Measurements from ENCODE around the gene ANKRD44. TPM values are rescaled to one million over a fixed set of nuclear protein-coding genes. Genes with fewer than 3 reads are reported as not detected.

The ANKRD44 gene
- total and polyA plus RNA-seq, 2 experiments from 2014 or later = 2.9 to 4.9 TPM

GRCh38 chr2:196983934-196984333, 326.6 kb downstream of the ANKRD44 start:
- Histone ChIP-seq H3K4me2 (ENCODE audit: unreplicated experiment) (no peak overlapping the region), H3K9me2 (ENCODE audit: insufficient read depth) (no peaks in the 10 kb centered on the region), H3K4me1 (ENCODE audit: insufficient read depth) (peaks cover 21% of the 10 kb centered on the region), H3F3A (ENCODE audit: insufficient read depth) (peaks cover 22% of the 10 kb centered on the region), H3K9ac (0 out of 2 replicates have a peak overlapping the region, but pooled peaks have one; percentile 12), H3K36me3 (ENCODE audit: low read depth) (no peaks in the 10 kb centered on the region), H3K9me3 (ENCODE audit: low read depth) (no peaks in the 10 kb centered on the region), H3K27me3 (replicated peaks; ENCODE audit: insufficient read depth) (no peaks in the 10 kb centered on the region), H2AFZ (peak overlapping the region; percentile 14; the same call in 1 of the 2 replicates), H3K79me2 (ENCODE audit: insufficient read depth) (no peaks in the 10 kb centered on the region), H3K27ac (no peak overlapping the region; the same call in 1 of the 2 replicates), H4K20me1 (ENCODE audit: insufficient read depth) (no peaks in the 10 kb centered on the region), H3K4me3 (no peak overlapping the region)
- DNase-seq = peak; percentile 67
- 70% methylated on average over 3 of the region's 3 CpGs for WGBS, 2 experiments (ENCODE audit: low coverage in 1 of 2, low lambda C conversion rate in 2 of 2, missing lambda C conversion rate in 2 of 2)
- in situ Hi-C loops (cut with MboI) = no loop called here
- TF ChIP-seq EZH2phosphoT487 (IDR thresholded peaks at IDR 0.05; ENCODE audit: insufficient read depth, low read depth) (no peak), EZH2 (IDR thresholded peaks at IDR 0.05; ENCODE audit: insufficient read depth, poor library complexity, severe bottlenecking) (no peak)

DNA sequence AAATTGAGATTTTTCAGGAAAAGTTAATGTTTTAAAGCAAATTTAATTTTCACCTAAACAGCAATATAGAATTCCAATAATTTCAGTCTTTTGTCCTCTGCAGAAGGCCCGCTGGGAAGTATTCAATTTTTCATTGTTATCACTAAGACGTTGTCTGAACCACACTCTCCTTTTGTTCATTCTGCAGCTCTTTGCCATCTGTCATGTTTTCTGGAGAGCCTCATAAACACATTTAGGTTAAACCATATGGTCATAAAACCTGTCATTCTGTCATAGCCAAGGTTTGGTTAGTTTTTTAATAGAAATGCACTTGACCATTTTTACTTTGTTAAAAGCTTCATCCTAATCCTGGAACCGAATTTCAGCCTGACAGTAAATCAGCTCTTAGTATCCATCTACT, 330.1 kb downstream of the ANKRD44 start:
- Histone ChIP-seq H3K27ac (no peak overlapping the region), H3K4me1 (ENCODE audit: insufficient read depth) (no peaks in the 10 kb centered on the region), H3K36me3 (ENCODE audit: low read depth) (no peaks in the 10 kb centered on the region), H3K9ac (no peak overlapping the region), H3K4me3 (no peak overlapping the region), H3K79me2 (ENCODE audit: insufficient read depth) (no peaks in the 10 kb centered on the region), H3K27me3 (replicated peaks; ENCODE audit: insufficient read depth) (no peaks in the 10 kb centered on the region), H3F3A (ENCODE audit: insufficient read depth) (no peaks in the 10 kb centered on the region), H2AFZ (no peak overlapping the region), H3K4me2 (ENCODE audit: unreplicated experiment) (no peak overlapping the region), H3K9me2 (ENCODE audit: insufficient read depth) (no peaks in the 10 kb centered on the region), H3K9me3 (ENCODE audit: low read depth) (no peaks in the 10 kb centered on the region), H4K20me1 (ENCODE audit: insufficient read depth) (no peaks in the 10 kb centered on the region)
- no peak for DNase-seq
- TF ChIP-seq EZH2phosphoT487 (IDR thresholded peaks at IDR 0.05; ENCODE audit: insufficient read depth, low read depth) = no peak
- no peak for TF ChIP-seq EZH2 (IDR thresholded peaks at IDR 0.05; ENCODE audit: insufficient read depth, poor library complexity, severe bottlenecking)
- in situ Hi-C loops (cut with MboI) = no loop called here
- WGBS, 2 experiments (ENCODE audit: low coverage in 1 of 2, low lambda C conversion rate in 2 of 2, missing lambda C conversion rate in 2 of 2) = 42 to 44% methylated on average over 3 of the region's 3 CpGs

GRCh38 chr2:196980001-196980400, 330.6 kb downstream of the ANKRD44 start:
- Histone ChIP-seq H3K4me3 (no peak overlapping the region), H3K4me2 (ENCODE audit: unreplicated experiment) (no peak overlapping the region), H4K20me1 (ENCODE audit: insufficient read depth) (no peaks in the 10 kb centered on the region), H3K4me1 (ENCODE audit: insufficient read depth) (no peaks in the 10 kb centered on the region), H3K9me3 (ENCODE audit: low read depth) (no peaks in the 10 kb centered on the region), H3F3A (ENCODE audit: insufficient read depth) (no peaks in the 10 kb centered on the region), H3K9ac (no peak overlapping the region), H2AFZ (no peak overlapping the region), H3K27me3 (replicated peaks; ENCODE audit: insufficient read depth) (no peaks in the 10 kb centered on the region), H3K27ac (no peak overlapping the region), H3K79me2 (ENCODE audit: insufficient read depth) (no peaks in the 10 kb centered on the region), H3K9me2 (ENCODE audit: insufficient read depth) (no peaks in the 10 kb centered on the region), H3K36me3 (ENCODE audit: low read depth) (no peaks in the 10 kb centered on the region)
- no peak for TF ChIP-seq EZH2phosphoT487 (IDR thresholded peaks at IDR 0.05; ENCODE audit: insufficient read depth, low read depth)
- TF ChIP-seq EZH2 (IDR thresholded peaks at IDR 0.05; ENCODE audit: insufficient read depth, poor library complexity, severe bottlenecking) = no peak
- DNase-seq = no peak
- WGBS, 2 experiments (ENCODE audit: low coverage in 1 of 2, low lambda C conversion rate in 2 of 2, missing lambda C conversion rate in 2 of 2) = 74 to 76% methylated on average over 1 of the region's 1 CpG
- in situ Hi-C loops (cut with MboI) = no loop called here

GRCh38 chr2:196977507-196977906, 333.1 kb downstream of the ANKRD44 start:
- H4K20me1 ChIP-seq (ENCODE audit: insufficient read depth) = no peaks in the 10 kb centered on the region
- in situ Hi-C loops (cut with MboI) = no loop called here
- no peak overlapping the region for H3K9ac ChIP-seq
- DNase-seq = no peak
- no peaks in the 10 kb centered on the region for H3F3A ChIP-seq (ENCODE audit: insufficient read depth)
- H2AFZ ChIP-seq = no peak overlapping the region
- no peaks in the 10 kb centered on the region for H3K36me3 ChIP-seq (ENCODE audit: low read depth)
- H3K9me3 ChIP-seq (ENCODE audit: low read depth) = no peaks in the 10 kb centered on the region
- H3K27me3 ChIP-seq (replicated peaks; ENCODE audit: insufficient read depth) = no peaks in the 10 kb centered on the region
- no peaks in the 10 kb centered on the region for H3K4me1 ChIP-seq (ENCODE audit: insufficient read depth)
- no peak overlapping the region for H3K4me2 ChIP-seq (ENCODE audit: unreplicated experiment)
- H3K27ac ChIP-seq = no peak overlapping the region
- no peak for TF ChIP-seq EZH2 (IDR thresholded peaks at IDR 0.05; ENCODE audit: insufficient read depth, poor library complexity, severe bottlenecking)
- no peak for TF ChIP-seq EZH2phosphoT487 (IDR thresholded peaks at IDR 0.05; ENCODE audit: insufficient read depth, low read depth)
- H3K4me3 ChIP-seq = no peak overlapping the region
- H3K79me2 ChIP-seq (ENCODE audit: insufficient read depth) = no peaks in the 10 kb centered on the region
- WGBS, 2 experiments (ENCODE audit: low coverage in 1 of 2, low lambda C conversion rate in 2 of 2, missing lambda C conversion rate in 2 of 2) = 90 to 92% methylated on average over 2 of the region's 2 CpGs
- H3K9me2 ChIP-seq (ENCODE audit: insufficient read depth) = no peaks in the 10 kb centered on the region

GRCh38 chr2:196974970-196975369, 335.6 kb downstream of the ANKRD44 start:
- 79 to 85% methylated on average over 1 of the region's 1 CpG for WGBS, 2 experiments (ENCODE audit: low coverage in 1 of 2, low lambda C conversion rate in 2 of 2, missing lambda C conversion rate in 2 of 2)
- H3K79me2 ChIP-seq (ENCODE audit: insufficient read depth) = no peaks in the 10 kb centered on the region
- no peaks in the 10 kb centered on the region for H3K9me2 ChIP-seq (ENCODE audit: insufficient read depth)
- no peaks in the 10 kb centered on the region for H3K36me3 ChIP-seq (ENCODE audit: low read depth)
- in situ Hi-C loops (cut with MboI) = no loop called here
- no peaks in the 10 kb centered on the region for H4K20me1 ChIP-seq (ENCODE audit: insufficient read depth)
- no peak overlapping the region for H3K27ac ChIP-seq
- no peak for DNase-seq
- TF ChIP-seq EZH2phosphoT487 (IDR thresholded peaks at IDR 0.05; ENCODE audit: insufficient read depth, low read depth) = no peak
- TF ChIP-seq EZH2 (IDR thresholded peaks at IDR 0.05; ENCODE audit: insufficient read depth, poor library complexity, severe bottlenecking) = no peak
- no peak overlapping the region for H3K4me2 ChIP-seq (ENCODE audit: unreplicated experiment)
- H3K4me1 ChIP-seq (ENCODE audit: insufficient read depth) = peaks cover 5% of the 10 kb centered on the region
- H3K9me3 ChIP-seq (ENCODE audit: low read depth) = no peaks in the 10 kb centered on the region
- H3K4me3 ChIP-seq = no peak overlapping the region
- no peaks in the 10 kb centered on the region for H3K27me3 ChIP-seq (replicated peaks; ENCODE audit: insufficient read depth)
- H2AFZ ChIP-seq = no peak overlapping the region
- H3K9ac ChIP-seq = no peak overlapping the region
- H3F3A ChIP-seq (ENCODE audit: insufficient read depth) = peaks cover 5% of the 10 kb centered on the region; the same call in 1 of the 2 replicates
